ENCODE measurements around the gene SCN3B.

SCN3B gene

GRCh38 chr11:123603666-123604065, 50.8 kb downstream of the SCN3B start:
- Histone ChIP-seq H3K36me3 (ENCODE audit: control insufficient read depth, insufficient read depth, low read length) (peaks cover 11% of the 10 kb centered on the region; the same call in 1 of the 2 replicates), H3K27ac (ENCODE audit: low read length) (no peak overlapping the region), H3K4me3 (ENCODE audit: low read length) (no peak overlapping the region), H3K9me3 (ENCODE audit: control insufficient read depth, insufficient read depth, low read length) (no peaks in the 10 kb centered on the region), H3K27me3 (ENCODE audit: control insufficient read depth, insufficient read depth, low read length) (no peaks in the 10 kb centered on the region; the same call in 1 of the 2 replicates), H3K4me1 (ENCODE audit: control insufficient read depth, insufficient read depth, low read length) (0 out of 2 replicates have a peak, but pooled peaks cover 1% of the 10 kb centered on the region)
- DNase-seq (ENCODE audit: low read depth, low spot score), result no peak
- no CpG with 5 or more reads among the region's 4 CpGs for WGBS (ENCODE audit: insufficient coverage, insufficient read length)

GRCh38 chr11:123601743-123602142, 52.7 kb downstream of the SCN3B start:
- peaks cover 11% of the 10 kb centered on the region; the same call in 1 of the 2 replicates for H3K36me3 ChIP-seq (ENCODE audit: control insufficient read depth, insufficient read depth, low read length)
- H3K9me3 ChIP-seq (ENCODE audit: control insufficient read depth, insufficient read depth, low read length), result no peaks in the 10 kb centered on the region
- H3K4me1 ChIP-seq (ENCODE audit: control insufficient read depth, insufficient read depth, low read length), result 0 out of 2 replicates have a peak, but pooled peaks cover 1% of the 10 kb centered on the region
- H3K27me3 ChIP-seq (ENCODE audit: control insufficient read depth, insufficient read depth, low read length), result no peaks in the 10 kb centered on the region; the same call in 1 of the 2 replicates
- H3K27ac ChIP-seq (ENCODE audit: low read length), result no peak overlapping the region
- no peak overlapping the region for H3K4me3 ChIP-seq (ENCODE audit: low read length)
- WGBS (ENCODE audit: insufficient coverage, insufficient read length), result no CpG with 5 or more reads among the region's 4 CpGs
- DNase-seq (ENCODE audit: low read depth, low spot score), result no peak

- Histone ChIP-seq H3K4me3 (ENCODE audit: low read length) (no peak overlapping the region), H3K4me1 (ENCODE audit: control insufficient read depth, insufficient read depth, low read length) (0 out of 2 replicates have a peak, but pooled peaks cover 1% of the 10 kb centered on the region), H3K27me3 (ENCODE audit: control insufficient read depth, insufficient read depth, low read length) (no peaks in the 10 kb centered on the region; the same call in 1 of the 2 replicates), H3K36me3 (ENCODE audit: control insufficient read depth, insufficient read depth, low read length) (peaks cover 8% of the 10 kb centered on the region; the same call in 1 of the 2 replicates), H3K27ac (ENCODE audit: low read length) (no peak overlapping the region), H3K9me3 (ENCODE audit: control insufficient read depth, insufficient read depth, low read length) (no peaks in the 10 kb centered on the region)
- no peak for DNase-seq (ENCODE audit: low read depth, low spot score)
- WGBS (ENCODE audit: insufficient coverage, insufficient read length), result no CpG with 5 or more reads among the region's 4 CpGs
Observed at GRCh38 chr11:123601136-123601535, 53.3 kb downstream of the SCN3B start.

- DNase-seq (ENCODE audit: low read depth, low spot score), result no peak
- Histone ChIP-seq H3K27me3 (ENCODE audit: control insufficient read depth, insufficient read depth, low read length) (no peaks in the 10 kb centered on the region), H3K4me1 (ENCODE audit: control insufficient read depth, insufficient read depth, low read length) (no peaks in the 10 kb centered on the region; the same call in 1 of the 2 replicates), H3K9me3 (ENCODE audit: control insufficient read depth, insufficient read depth, low read length) (no peaks in the 10 kb centered on the region), H3K27ac (ENCODE audit: low read length) (no peak overlapping the region), H3K4me3 (ENCODE audit: low read length) (no peak overlapping the region), H3K36me3 (ENCODE audit: control insufficient read depth, insufficient read depth, low read length) (peaks cover 4% of the 10 kb centered on the region; the same call in 1 of the 2 replicates)
- no CpG with 5 or more reads among the region's 2 CpGs for WGBS (ENCODE audit: insufficient coverage, insufficient read length)
Observed at GRCh38 chr11:123597859-123598258, 56.6 kb downstream of the SCN3B start.

GRCh38 chr11:123594921-123595320, 59.5 kb downstream of the SCN3B start:
- no peaks in the 10 kb centered on the region for H3K9me3 ChIP-seq (ENCODE audit: control insufficient read depth, insufficient read depth, low read length)
- H3K36me3 ChIP-seq (ENCODE audit: control insufficient read depth, insufficient read depth, low read length), result no peaks in the 10 kb centered on the region
- no peak for DNase-seq (ENCODE audit: low read depth, low spot score)
- no peak overlapping the region for H3K4me3 ChIP-seq (ENCODE audit: low read length)
- H3K27ac ChIP-seq (ENCODE audit: low read length), result no peak overlapping the region
- H3K4me1 ChIP-seq (ENCODE audit: control insufficient read depth, insufficient read depth, low read length), result no peaks in the 10 kb centered on the region; the same call in 1 of the 2 replicates
- WGBS (ENCODE audit: insufficient coverage, insufficient read length), result no CpG with 5 or more reads among the region's 4 CpGs
- H3K27me3 ChIP-seq (ENCODE audit: control insufficient read depth, insufficient read depth, low read length), result no peaks in the 10 kb centered on the region

- H3K27ac ChIP-seq (ENCODE audit: low read length), result no peak overlapping the region
- H3K36me3 ChIP-seq (ENCODE audit: control insufficient read depth, insufficient read depth, low read length), result no peaks in the 10 kb centered on the region
- H3K9me3 ChIP-seq (ENCODE audit: control insufficient read depth, insufficient read depth, low read length), result no peaks in the 10 kb centered on the region
- no peaks in the 10 kb centered on the region for H3K27me3 ChIP-seq (ENCODE audit: control insufficient read depth, insufficient read depth, low read length)
- no peak overlapping the region for H3K4me3 ChIP-seq (ENCODE audit: low read length)
- no peaks in the 10 kb centered on the region; the same call in 1 of the 2 replicates for H3K4me1 ChIP-seq (ENCODE audit: control insufficient read depth, insufficient read depth, low read length)
- DNase-seq (ENCODE audit: low read depth, low spot score), result no peak
- WGBS (ENCODE audit: insufficient coverage, insufficient read length), result no CpG with 5 or more reads among the region's 8 CpGs
Observed at GRCh38 chr11:123594188-123594901, 60.1 kb downstream of the SCN3B start.

GRCh38 chr11:123593570-123593969, 60.9 kb downstream of the SCN3B start:
- H3K36me3 ChIP-seq (ENCODE audit: control insufficient read depth, insufficient read depth, low read length), result no peaks in the 10 kb centered on the region
- H3K27me3 ChIP-seq (ENCODE audit: control insufficient read depth, insufficient read depth, low read length), result no peaks in the 10 kb centered on the region
- H3K4me3 ChIP-seq (ENCODE audit: low read length), result no peak overlapping the region
- no peaks in the 10 kb centered on the region for H3K9me3 ChIP-seq (ENCODE audit: control insufficient read depth, insufficient read depth, low read length)
- WGBS (ENCODE audit: insufficient coverage, insufficient read length), result no CpG with 5 or more reads among the region's 6 CpGs
- no peak overlapping the region for H3K27ac ChIP-seq (ENCODE audit: low read length)
- no peak for DNase-seq (ENCODE audit: low read depth, low spot score)
- H3K4me1 ChIP-seq (ENCODE audit: control insufficient read depth, insufficient read depth, low read length), result no peaks in the 10 kb centered on the region; the same call in 1 of the 2 replicates

- Histone ChIP-seq H3K9me3 (ENCODE audit: control insufficient read depth, insufficient read depth, low read length) (no peaks in the 10 kb centered on the region), H3K27me3 (ENCODE audit: control insufficient read depth, insufficient read depth, low read length) (no peaks in the 10 kb centered on the region), H3K4me1 (ENCODE audit: control insufficient read depth, insufficient read depth, low read length) (no peaks in the 10 kb centered on the region; the same call in 1 of the 2 replicates), H3K27ac (ENCODE audit: low read length) (no peak overlapping the region), H3K36me3 (ENCODE audit: control insufficient read depth, insufficient read depth, low read length) (no peaks in the 10 kb centered on the region), H3K4me3 (ENCODE audit: low read length) (no peak overlapping the region)
- WGBS (ENCODE audit: insufficient coverage, insufficient read length), result no CpG with 5 or more reads among the region's 11 CpGs
- DNase-seq (ENCODE audit: low read depth, low spot score), result no peak
Observed at GRCh38 chr11:123590296-123590912, 64.0 kb downstream of the SCN3B start.

GRCh38 chr11:123588864-123589262, 65.6 kb downstream of the SCN3B start:
- no peaks in the 10 kb centered on the region for H3K36me3 ChIP-seq (ENCODE audit: control insufficient read depth, insufficient read depth, low read length)
- WGBS (ENCODE audit: insufficient coverage, insufficient read length), result no CpG with 5 or more reads among the region's 5 CpGs
- H3K4me1 ChIP-seq (ENCODE audit: control insufficient read depth, insufficient read depth, low read length), result no peaks in the 10 kb centered on the region; the same call in 1 of the 2 replicates
- H3K9me3 ChIP-seq (ENCODE audit: control insufficient read depth, insufficient read depth, low read length), result no peaks in the 10 kb centered on the region
- H3K27me3 ChIP-seq (ENCODE audit: control insufficient read depth, insufficient read depth, low read length), result no peaks in the 10 kb centered on the region
- no peak overlapping the region for H3K4me3 ChIP-seq (ENCODE audit: low read length)
- H3K27ac ChIP-seq (ENCODE audit: low read length), result no peak overlapping the region
- DNase-seq (ENCODE audit: low read depth, low spot score), result no peak

GRCh38 chr11:123588117-123588863, 66.1 kb downstream of the SCN3B start:
- no CpG with 5 or more reads among the region's 14 CpGs for WGBS (ENCODE audit: insufficient coverage, insufficient read length)
- Histone ChIP-seq H3K4me3 (ENCODE audit: low read length) (no peak overlapping the region), H3K9me3 (ENCODE audit: control insufficient read depth, insufficient read depth, low read length) (no peaks in the 10 kb centered on the region), H3K27me3 (ENCODE audit: control insufficient read depth, insufficient read depth, low read length) (no peaks in the 10 kb centered on the region), H3K36me3 (ENCODE audit: control insufficient read depth, insufficient read depth, low read length) (no peaks in the 10 kb centered on the region), H3K4me1 (ENCODE audit: control insufficient read depth, insufficient read depth, low read length) (no peaks in the 10 kb centered on the region), H3K27ac (ENCODE audit: low read length) (no peak overlapping the region)
- no peak for DNase-seq (ENCODE audit: low read depth, low spot score)
